HUES6 (cell line): ENCODE results near the gene RAI14.
"Not testable (repeated sequence)": the region's sequence is repeated elsewhere in the genome, so short reads cannot be mapped to it uniquely, and the experiment has no call there.

Source experiments
- H3K27ac ChIP-seq: 2 replicates; pipeline ENCODE4 v1.7.0; 2013; ENCODE audit warnings: low read depth, mild to moderate bottlenecking, low read length, inconsistent platforms
- H3K27me3 ChIP-seq: 2 replicates; pipeline ENCODE4 v1.6.1; 2013; ENCODE audit warnings: low read length; ENCODE audit not compliant: control insufficient read depth, insufficient read depth
- H3K36me3 ChIP-seq: 2 replicates; pipeline ENCODE4 v1.6.1; 2013; ENCODE audit warnings: low read length; ENCODE audit not compliant: control insufficient read depth, insufficient read depth
- H3K4me1 ChIP-seq: 2 replicates; pipeline ENCODE4 v1.6.1; 2013; ENCODE audit warnings: low read length; ENCODE audit not compliant: control insufficient read depth, insufficient read depth
- H3K4me3 ChIP-seq: 2 replicates; pipeline ENCODE4 v1.5.1; 2013; ENCODE audit warnings: low read depth, low read length
- H3K9ac ChIP-seq: one replicate; pipeline ENCODE4 v1.6.1; 2013; ENCODE audit warnings: mild to moderate bottlenecking, low read length
- H3K9me3 ChIP-seq: 2 replicates; pipeline ENCODE4 v1.6.1; 2013; ENCODE audit warnings: low read depth, low read length; ENCODE audit not compliant: control insufficient read depth, insufficient read depth

The RAI14 gene

DNA sequence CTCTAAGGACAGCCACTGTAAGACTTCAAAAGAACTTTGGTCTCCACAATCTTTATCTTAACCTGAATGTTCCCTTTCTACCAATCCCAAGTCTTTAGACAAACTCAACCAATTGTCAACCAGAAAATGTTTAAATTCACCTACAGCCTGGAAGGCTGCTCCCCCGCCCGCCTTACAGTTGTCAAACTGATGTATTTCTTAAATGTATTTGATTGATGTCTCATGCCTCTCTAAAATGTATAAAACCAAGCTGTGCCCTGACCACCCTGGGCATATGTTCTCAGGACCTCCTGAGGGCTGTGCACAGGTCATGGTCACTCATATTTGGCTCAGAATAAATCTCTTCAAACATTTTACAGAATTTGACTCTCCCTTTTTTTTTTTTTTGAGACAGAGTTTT lies 45.3 kb downstream of the RAI14 start:
- not testable (repeated sequence) for H3K9me3 ChIP-seq, H3K27ac ChIP-seq, H3K27me3 ChIP-seq, H3K9ac ChIP-seq, H3K4me3 ChIP-seq, H3K36me3 ChIP-seq
- H3K4me1 ChIP-seq: peaks cover 64% of the 10 kb centered on the region

DNA sequence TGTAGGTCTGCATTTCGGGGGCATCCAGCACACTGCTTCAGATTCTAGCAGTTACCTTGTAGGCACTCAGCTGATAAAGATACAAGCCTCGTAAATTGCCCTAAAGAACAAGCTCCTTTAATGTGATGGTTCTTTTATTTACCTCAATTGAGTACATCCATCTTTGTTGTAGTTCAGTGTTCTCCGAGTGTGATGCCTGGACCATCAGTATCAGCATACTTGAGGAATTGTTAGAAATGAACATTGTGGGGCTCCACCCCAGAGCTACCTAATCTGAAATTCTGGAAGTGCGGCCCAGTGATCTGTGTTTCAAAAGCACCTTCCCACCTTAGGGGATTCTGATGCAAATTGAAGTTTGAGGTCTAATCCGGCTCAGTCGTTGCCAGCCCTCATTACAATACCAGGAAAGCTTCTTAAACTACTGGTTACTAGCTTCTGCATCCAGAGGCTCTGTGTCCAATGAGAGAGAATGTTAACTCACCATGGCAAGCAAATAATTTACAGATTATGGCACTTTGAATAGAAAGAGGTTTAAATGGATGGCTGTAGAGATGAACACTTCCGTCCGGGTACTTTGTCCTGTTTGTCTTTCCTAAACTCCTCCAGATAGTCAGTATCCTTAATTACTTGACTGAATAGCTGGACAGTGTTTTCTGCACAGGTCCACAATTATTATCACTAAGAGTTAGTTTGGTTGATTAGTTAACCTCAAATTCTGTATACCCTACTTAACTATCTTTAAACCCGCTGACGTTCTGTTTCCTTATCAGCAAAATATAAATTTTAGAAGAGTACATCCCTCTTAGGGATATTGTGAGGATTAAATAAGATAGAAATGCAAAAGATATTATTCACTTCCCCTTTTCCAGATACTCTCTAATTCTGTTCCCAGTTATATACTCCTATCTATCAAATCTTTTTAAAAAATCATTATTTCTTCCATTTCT lies 47.9 kb downstream of the RAI14 start:
- H3K27ac ChIP-seq: peak overlapping the region; percentile 38; the same call in 1 of the 2 replicates
- no peaks in the 10 kb centered on the region for H3K27me3 ChIP-seq
- peaks cover 48% of the 10 kb centered on the region for H3K4me1 ChIP-seq
- H3K9me3 ChIP-seq: no peaks in the 10 kb centered on the region
- peak overlapping the region; percentile 25 for H3K4me3 ChIP-seq
- peak overlapping the region; percentile 0 for H3K9ac ChIP-seq
- peaks cover 12% of the 10 kb centered on the region; the same call in 1 of the 2 replicates for H3K36me3 ChIP-seq

DNA sequence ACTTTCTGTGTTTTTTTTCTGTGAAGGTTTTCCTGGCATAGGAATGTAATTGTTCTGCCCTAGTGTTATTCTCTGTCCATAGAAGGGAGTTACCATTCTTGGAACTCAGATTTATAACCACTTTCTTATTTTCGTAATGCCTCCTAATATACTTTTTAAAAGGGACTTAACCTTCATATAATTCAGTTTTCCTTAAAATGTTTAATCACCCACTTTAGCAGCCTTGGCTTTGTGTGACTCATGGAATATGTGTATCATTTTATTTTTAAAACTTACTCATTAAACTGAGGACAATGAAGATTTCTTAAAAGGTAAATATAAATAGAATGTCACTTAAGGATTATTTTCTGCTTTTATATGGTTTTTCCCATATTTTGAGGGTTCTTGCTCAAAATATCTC lies 50.0 kb downstream of the RAI14 start:
- no peaks in the 10 kb centered on the region for H3K27me3 ChIP-seq
- peaks cover 37% of the 10 kb centered on the region for H3K4me1 ChIP-seq
- H3K9me3 ChIP-seq: no peaks in the 10 kb centered on the region
- H3K27ac ChIP-seq: peak overlapping the region; percentile 9; the same call in 1 of the 2 replicates
- H3K36me3 ChIP-seq: peaks cover 20% of the 10 kb centered on the region
- H3K4me3 ChIP-seq: no peak overlapping the region
- H3K9ac ChIP-seq: no peak overlapping the region

DNA sequence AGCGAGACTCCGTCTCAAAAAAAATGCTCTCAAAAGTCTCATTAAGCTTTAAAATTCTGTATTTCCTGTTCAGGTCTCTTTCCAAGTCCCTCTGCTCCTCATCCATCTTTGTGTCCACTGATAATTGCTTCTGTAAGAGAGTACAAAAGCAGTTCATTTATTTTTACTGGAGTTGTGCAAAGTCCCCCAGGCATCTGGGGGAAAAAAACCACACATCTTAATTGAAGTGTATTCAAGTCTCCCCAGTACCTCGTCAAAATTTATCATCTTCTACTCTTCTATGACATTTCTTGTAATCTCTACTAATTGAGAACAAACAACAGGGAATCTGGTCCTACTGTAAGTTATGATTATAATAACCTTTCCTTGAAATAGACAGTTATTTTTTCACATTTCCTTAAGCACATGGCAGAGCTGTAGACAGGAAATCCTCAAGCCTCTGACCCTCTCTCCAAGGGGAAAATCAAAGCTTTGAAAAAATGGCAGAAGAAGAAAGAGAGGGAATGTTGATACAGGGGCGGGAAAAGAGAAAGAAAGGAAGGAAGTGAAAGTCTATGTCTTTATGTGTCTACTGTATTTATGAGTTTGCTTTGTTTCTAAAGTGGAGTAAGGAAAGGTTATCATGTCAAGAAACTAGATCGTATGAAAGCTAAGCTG lies 51.5 kb downstream of the RAI14 start:
- Histone ChIP-seq H3K9me3 (no peaks in the 10 kb centered on the region), H3K4me1 (peaks cover 32% of the 10 kb centered on the region), H3K4me3 (no peak overlapping the region), H3K36me3 (peaks cover 21% of the 10 kb centered on the region), H3K9ac (no peak overlapping the region), H3K27ac (no peak overlapping the region), H3K27me3 (no peaks in the 10 kb centered on the region)

DNA sequence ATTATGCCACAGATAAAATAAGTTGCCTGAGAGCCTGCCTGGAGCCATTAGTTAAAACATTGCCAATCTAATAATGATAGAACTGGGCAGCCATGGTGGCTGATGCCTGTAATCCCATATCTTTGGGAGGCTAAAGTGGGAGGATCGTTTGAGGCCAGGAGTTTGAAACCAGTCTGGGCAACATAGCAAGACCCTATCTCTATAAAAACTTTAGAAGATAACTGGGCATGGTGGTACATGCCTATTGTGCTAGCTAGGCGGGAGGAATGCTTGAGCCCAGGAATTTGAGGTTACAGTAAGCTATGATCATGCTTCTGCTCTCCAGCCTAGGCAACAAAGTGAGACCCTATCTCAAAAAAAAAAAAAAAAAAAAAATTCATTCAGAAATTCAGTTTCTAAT lies 52.6 kb downstream of the RAI14 start:
- no peak overlapping the region for H3K27ac ChIP-seq
- no peaks in the 10 kb centered on the region for H3K27me3 ChIP-seq

DNA sequence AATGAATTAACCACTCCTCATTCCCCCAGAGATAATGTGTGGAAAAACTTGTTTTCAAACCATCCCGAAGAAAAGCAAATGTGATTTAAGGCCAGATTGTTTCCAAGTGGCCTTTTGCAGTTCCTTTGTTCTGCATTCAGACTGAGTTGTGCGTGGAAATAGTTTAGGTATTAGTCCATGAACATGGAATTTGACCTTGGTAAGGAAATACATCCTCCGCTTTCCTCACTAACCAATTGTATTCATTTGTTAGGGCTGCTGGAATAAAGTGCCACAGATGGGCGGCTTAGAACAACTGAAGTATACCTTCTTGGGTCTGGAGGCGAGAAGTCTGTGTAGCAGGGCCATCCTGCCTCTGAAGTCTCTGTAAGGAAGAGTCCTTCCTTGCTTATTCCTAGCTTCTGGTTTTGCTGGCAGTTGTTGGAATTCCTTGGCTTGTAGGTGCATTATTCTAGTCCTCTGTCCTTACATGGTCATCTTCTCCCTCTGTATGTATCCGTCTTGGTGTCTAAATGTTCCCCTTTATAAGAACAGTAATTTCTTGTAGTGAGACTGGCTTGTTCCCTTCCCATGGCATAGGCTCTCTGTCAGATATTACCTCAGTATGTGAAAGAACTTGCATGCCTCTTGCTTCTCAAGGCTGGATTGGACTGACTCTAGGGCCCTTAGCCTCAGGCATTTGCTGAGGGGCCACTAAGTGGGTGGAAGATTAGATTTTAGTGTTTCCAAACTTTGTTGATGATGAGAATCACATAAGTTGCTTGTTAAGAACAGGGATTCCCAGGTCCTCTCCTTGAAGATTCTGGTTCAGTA lies 53.9 kb downstream of the RAI14 start:
- Histone ChIP-seq H3K4me1 (peaks cover 14% of the 10 kb centered on the region), H3K27ac (peak overlapping the region; percentile 36; the same call in 1 of the 2 replicates), H3K9ac (no peak overlapping the region), H3K36me3 (peaks cover 27% of the 10 kb centered on the region), H3K4me3 (no peak overlapping the region), H3K9me3 (no peaks in the 10 kb centered on the region), H3K27me3 (no peaks in the 10 kb centered on the region)

More for the DNA sequence above, 52.6 kb downstream of the RAI14 start:
- no peak overlapping the region for H3K4me3 ChIP-seq
- no peak overlapping the region for H3K9ac ChIP-seq
- no peaks in the 10 kb centered on the region for H3K9me3 ChIP-seq
- peaks cover 25% of the 10 kb centered on the region for H3K36me3 ChIP-seq
- peaks cover 23% of the 10 kb centered on the region for H3K4me1 ChIP-seq

DNA sequence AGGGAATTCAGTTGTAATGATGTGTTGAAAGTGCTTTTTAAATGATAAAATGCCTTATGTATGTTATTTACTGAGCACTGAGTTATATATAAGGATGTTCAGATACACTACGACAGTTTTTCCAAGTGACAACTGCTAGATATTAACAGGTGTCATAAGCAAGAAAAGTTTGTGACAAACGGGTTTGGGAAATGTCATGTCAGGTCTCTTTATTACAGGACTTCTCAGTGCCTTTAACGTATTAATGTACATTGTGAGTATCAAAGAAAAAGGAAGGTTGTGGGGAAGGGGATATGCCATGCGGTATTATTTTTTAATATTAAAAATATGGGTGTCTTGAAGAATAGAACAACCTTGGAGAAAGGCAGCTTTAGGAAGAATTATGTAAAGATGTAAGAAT lies 56.4 kb downstream of the RAI14 start:
- no peaks in the 10 kb centered on the region for H3K27me3 ChIP-seq
- H3K4me1 ChIP-seq: peaks cover 27% of the 10 kb centered on the region
- H3K9ac ChIP-seq: no peak overlapping the region
- H3K27ac ChIP-seq: no peak overlapping the region
- no peaks in the 10 kb centered on the region for H3K9me3 ChIP-seq
- H3K4me3 ChIP-seq: no peak overlapping the region
- H3K36me3 ChIP-seq: peaks cover 22% of the 10 kb centered on the region

DNA sequence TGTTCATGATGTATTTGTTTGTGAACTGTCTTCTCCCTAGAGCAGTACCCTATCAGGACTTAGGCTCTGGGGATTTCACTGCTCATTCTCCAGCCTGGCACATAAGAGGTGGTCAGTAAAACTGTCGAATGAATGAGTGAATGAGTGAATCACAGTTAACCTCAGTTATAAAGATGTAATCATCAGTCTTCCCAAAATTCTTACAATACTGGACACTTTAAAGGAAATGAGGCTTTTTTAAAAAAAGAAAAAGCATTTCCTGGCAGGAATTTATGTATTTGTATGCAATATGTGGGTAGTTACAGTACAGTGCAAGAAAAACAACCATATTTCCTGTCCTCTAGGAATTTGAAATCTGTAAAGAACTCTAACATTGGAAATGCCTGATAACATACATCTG lies 59.6 kb downstream of the RAI14 start:
- Histone ChIP-seq H3K27me3 (no peaks in the 10 kb centered on the region), H3K4me1 (peaks cover 38% of the 10 kb centered on the region), H3K27ac (0 out of 2 replicates have a peak overlapping the region, but pooled peaks have one; percentile 0), H3K9ac (no peak overlapping the region), H3K9me3 (no peaks in the 10 kb centered on the region), H3K4me3 (no peak overlapping the region), H3K36me3 (peaks cover 17% of the 10 kb centered on the region)

DNA sequence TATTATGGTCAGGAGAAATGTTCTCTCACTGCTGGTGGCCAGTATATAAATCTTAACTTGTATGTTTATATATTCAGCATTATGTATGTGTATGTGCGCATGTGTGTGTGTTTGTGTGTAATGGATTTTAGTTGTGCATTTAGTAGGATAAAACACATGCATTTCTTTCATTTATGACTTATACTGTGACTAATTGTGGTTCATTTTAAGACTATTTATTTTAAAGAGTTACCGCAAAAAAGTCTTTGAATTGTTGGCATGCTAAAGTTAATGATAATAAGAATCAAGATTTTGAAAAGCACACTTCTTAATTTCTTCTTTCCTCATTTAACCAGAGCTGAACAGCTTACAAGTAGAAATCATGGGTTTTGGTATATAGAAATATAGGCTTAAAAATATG lies 60.9 kb downstream of the RAI14 start:
- Histone ChIP-seq H3K36me3 (peaks cover 18% of the 10 kb centered on the region), H3K4me1 (peaks cover 38% of the 10 kb centered on the region), H3K4me3 (peak overlapping the region; percentile 34), H3K9me3 (no peaks in the 10 kb centered on the region), H3K9ac (peak overlapping the region; percentile 75), H3K27me3 (no peaks in the 10 kb centered on the region), H3K27ac (peak overlapping the region; percentile 68)

DNA sequence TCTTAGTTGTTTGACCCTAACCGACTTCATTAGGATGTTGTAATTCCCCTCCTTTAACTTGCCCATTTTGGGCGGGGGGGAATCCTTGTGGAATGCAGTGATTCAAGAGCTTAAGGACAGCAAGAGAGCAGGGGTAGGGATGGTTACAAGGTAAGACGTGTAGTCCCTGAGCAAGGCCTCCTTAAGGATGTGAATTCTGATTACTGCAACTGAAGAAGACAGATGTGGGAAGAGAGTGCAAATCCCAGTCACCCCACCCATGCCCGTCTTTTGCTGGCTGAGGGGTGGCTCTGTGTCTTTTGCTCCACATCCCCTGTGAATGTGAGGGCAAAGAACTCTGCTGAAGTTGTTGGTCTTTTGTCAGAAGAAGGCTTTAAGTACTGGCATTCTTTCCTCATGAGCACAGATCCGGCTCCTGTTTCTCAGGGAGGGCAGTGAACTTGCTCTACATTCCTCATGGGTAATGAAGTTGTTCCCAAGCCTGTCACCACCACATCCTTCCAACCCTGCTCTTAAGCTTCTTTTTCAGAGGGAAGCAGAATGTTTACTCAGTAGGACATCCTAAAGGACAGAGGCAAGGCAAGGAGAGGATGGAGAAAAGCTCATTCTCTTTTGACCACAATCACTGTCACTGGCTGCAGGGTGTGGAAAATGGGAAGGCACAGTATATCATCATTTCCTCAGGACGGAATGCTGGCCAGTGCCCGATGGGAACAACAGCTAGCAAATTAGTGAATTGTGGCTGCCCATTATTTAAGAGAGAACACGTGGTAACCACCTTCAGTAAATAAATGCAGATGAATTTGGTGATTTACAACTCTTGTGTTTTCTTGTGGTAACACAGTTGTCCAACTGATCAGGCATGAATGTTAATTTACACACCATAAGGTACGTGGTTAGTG lies 61.5 kb downstream of the RAI14 start:
- Histone ChIP-seq H3K27me3 (no peaks in the 10 kb centered on the region), H3K9ac (peak overlapping the region; percentile 75), H3K4me3 (peak overlapping the region; percentile 34), H3K36me3 (peaks cover 13% of the 10 kb centered on the region), H3K27ac (peak overlapping the region; percentile 68), H3K4me1 (peaks cover 38% of the 10 kb centered on the region), H3K9me3 (no peaks in the 10 kb centered on the region)
